22Rv1 (cell line): Measurements from ENCODE around the gene ZBTB5.

Experiments used
- ZFX ChIP-seq: fragments of 450-650 bp; IDR thresholded peaks from 2 replicates; pipeline ENCODE4 v1.6.1; 2017; ENCODE audit warnings: antibody characterized with exemption, borderline replicate concordance
- TF ChIP-seq, protein P1 (sequence below): fragments of 450-650 bp; IDR thresholded peaks from 2 replicates; pipeline ENCODE4 v1.5.1; 2017; ENCODE audit warnings: mild to moderate bottlenecking

DNA sequence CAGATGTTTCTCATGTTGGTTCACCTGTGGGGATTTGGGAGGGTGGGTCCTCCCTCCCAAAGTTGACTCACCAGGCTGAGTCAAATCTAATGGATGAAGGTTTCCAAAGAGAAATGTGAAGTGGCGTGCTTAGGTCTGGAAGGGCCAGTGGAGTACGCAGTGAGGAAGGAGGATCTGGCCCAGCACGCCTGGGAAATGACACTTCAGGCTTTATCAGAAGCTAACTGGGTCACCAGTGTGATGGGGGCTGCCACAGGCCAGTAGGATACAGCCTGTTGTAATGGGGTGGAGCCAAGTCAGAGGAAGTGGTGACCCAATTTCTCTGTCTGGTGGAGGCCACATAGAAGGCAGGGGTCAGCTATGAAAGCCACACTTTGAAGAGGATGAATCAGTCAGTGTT, 38.5 kb upstream of the ZBTB5 start:
- TF ChIP-seq, protein P1, sequence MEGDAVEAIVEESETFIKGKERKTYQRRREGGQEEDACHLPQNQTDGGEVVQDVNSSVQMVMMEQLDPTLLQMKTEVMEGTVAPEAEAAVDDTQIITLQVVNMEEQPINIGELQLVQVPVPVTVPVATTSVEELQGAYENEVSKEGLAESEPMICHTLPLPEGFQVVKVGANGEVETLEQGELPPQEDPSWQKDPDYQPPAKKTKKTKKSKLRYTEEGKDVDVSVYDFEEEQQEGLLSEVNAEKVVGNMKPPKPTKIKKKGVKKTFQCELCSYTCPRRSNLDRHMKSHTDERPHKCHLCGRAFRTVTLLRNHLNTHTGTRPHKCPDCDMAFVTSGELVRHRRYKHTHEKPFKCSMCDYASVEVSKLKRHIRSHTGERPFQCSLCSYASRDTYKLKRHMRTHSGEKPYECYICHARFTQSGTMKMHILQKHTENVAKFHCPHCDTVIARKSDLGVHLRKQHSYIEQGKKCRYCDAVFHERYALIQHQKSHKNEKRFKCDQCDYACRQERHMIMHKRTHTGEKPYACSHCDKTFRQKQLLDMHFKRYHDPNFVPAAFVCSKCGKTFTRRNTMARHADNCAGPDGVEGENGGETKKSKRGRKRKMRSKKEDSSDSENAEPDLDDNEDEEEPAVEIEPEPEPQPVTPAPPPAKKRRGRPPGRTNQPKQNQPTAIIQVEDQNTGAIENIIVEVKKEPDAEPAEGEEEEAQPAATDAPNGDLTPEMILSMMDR, result no peak
- TF ChIP-seq ZFX, result no peak
